ENCODE results near the gene PTPRD.

Gene PTPRD

DNA sequence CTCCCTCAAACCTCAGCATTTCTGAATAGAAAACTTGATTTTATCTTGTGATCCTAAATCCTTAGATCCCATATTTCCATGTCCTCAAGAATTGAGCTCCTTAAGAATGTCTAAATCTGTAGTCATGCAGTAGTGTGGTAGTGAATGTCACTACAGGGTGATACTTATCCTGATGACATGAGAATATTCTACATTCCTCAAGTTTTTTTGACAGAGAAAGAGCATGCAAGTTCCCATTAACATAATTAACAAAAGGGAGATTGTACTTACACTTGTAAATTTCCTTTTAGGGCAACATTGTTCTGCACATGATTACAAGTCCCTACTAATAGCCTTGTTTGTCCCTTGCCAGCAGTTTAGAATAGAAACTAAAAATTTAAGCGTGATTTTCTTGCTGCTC is 352.3 kb downstream of the PTPRD start:
- DNase-seq = no peak

DNA sequence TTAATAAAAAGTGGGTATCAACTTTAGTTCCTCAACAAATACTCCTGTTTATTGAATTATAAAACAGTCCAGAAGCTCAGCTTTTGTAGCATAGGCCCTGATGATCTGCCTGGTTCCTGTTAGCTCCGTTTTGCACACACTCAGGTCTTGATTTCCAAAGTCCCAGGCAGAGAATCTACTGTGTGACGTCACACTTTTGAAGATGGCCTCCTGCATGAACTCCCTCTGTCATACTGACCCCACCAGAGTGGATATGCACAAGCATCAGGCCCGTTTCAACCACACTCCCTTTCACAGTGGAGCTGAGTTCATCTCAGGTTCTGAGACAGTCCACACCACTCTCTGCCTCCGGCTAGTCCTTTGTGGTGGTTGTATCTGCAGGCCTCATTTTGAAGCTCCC is 353.1 kb downstream of the PTPRD start:
- DNase-seq = no peak

GRCh38 chr9:10255758-10256157 is 357.0 kb downstream of the PTPRD start:
- DNase-seq = no peak

- no peak for DNase-seq
Measured at GRCh38 chr9:10254338-10254737, 358.5 kb downstream of the PTPRD start.

DNA sequence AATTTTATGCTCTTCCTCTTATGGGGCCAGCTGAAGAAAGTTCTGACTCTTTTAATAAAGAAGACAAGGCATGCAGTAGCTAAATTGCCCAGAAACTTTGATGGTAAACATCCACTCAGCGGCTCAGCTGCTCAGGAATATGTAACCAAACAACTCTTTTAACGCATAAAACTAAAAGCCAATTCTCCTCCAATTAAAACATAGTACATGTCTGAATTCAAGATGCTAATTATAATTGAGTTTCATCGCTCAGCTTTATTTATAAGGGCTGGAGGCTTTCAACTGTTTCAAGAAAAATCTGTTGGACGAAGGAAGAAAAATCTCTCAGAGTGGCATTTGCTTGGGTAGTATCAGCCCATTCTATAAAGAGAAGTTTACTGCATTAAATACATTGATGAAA is 359.5 kb downstream of the PTPRD start:
- DNase-seq = no peak

DNA sequence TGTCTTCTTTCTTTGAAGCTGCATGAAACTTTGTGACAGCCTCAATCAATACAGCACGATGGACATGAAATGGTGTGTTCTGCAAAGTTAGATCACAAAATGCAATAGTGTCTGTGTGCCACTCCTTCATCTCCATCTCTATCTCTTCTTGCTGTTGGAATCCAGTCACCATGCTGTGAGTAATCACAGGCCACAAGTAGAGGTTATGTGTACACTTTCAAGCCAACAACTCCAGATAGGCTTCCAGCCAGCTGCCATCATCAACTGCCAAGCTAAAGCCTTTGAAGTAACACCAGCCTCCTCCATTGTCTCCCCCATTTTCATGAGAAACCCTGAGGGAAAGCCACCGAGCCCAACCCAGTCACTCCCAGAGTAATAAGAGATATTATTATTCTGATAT is 360.6 kb downstream of the PTPRD start:
- DNase-seq = no peak

DNA sequence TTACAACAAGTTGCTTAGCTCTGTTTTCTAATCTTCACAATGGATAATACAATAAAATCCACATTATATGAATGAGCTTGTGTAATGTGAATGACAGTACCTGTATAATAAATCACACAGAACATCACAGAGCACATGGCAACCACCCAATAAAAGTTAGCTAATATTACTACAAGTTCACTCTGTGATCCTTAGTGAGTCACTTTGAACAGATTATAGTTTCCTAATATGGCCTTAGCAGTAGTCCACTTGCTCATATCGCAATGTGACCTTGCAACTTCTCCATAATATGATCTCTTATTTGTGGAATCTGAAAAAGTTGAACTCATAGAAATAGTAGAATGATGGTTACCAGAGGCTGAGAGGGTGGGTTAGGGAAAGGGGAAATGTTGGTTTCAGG is 361.3 kb downstream of the PTPRD start:
- no peak for DNase-seq

DNA sequence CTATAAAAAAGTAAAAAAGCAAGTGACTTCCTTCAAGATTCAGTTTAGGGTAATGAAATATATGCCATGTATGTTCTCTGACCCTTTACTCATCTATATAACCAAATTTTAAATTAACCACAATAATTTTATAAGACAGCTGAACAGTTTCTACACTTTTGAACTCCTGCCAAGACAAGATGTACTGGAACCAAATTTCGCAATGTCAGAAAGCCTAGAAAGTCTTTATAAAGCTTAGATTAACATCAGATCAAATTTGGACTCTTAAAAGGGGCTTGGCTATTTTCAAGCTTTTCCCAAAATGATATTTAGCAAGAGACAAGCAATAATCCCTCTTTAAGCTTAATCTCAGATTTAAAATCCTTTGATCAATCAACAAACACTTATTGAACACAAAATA is 362.6 kb downstream of the PTPRD start:
- DNase-seq = no peak

DNA sequence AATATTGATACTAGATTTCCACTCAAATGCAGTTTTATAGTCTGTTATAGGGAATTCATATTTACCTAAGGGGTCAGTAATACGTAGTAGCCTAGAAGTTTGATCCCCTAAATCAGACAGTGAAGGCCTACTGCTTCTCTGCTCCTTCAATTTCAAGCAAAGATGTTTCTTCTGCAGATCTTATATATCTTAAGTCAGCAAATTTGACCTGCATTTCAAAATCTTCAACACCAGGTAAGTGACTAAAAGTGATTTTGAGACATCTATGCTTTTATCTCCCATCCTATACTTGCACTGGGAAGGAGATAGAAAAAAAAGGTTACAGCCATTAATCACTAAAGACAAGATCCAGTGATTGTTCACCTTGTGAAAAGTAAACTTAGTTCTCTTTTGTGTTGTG is 363.9 kb downstream of the PTPRD start:
- DNase-seq = no peak

GRCh38 chr9:10242255-10242654 is 370.5 kb downstream of the PTPRD start:
- no peak for DNase-seq

DNA sequence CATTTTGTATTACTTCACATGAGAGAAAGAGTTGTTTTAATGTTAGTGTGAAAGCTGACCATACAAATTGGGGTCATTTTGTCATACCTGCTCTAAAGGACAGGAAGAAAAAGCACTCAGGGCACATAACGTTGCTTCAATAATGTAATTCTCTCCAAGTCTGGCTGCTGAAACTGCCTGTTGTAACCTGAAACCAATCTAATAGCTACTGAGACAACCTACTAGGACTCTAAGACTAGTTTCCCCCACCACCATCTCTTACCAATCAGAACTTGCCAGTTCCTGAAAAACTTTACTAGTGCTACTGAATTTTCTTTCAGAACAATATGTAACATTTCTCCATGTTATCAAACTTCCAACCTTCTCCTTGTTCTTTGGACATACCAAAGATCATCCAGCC is 374.7 kb downstream of the PTPRD start:
- DNase-seq = no peak

- no peak for DNase-seq
Measured at GRCh38 chr9:10237584-10237983, 375.2 kb downstream of the PTPRD start.

DNA sequence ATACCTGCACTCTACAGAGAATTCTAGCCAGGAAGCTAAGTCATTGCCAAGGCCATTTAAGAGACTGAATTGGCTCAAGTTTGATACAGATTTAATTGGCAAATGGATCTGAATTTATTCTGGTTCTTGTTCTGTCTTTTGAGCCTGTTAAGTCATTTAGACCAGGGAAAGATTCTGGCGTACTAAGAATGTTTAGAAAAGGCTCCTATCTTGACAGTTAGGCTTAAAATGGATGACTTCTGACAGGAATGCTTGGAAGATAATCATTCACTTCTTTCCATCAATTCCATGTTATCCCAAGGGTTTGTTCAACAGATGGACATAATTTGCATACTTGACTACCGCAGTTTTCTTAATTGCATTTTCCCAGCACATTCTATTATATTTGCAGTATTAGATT is 376.6 kb downstream of the PTPRD start:
- no peak for DNase-seq

GRCh38 chr9:10235376-10235775 is 377.4 kb downstream of the PTPRD start:
- DNase-seq = no peak

- peak; percentile 26 for DNase-seq
Measured at GRCh38 chr9:10232352-10232930, 380.4 kb downstream of the PTPRD start.

GRCh38 chr9:10230512-10230911 is 382.3 kb downstream of the PTPRD start:
- no peak for DNase-seq

DNA sequence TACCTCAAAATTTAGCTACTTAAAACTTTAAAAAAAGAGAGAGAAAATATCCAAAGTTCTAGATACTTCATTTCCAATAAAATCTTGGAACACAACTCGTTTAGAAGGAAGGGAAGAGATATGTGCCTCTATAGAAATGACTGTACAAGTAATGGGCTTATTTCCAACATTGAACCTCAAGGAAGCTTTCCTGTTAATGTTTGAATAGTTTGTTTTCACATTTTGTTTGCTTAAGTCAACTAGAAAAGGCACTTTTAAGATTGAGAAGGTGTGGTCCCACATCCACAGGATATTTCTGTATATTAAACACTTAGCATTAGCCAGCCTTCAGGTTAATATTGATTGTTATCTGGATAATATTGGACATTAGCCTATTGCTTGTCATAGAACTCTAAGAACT is 384.7 kb downstream of the PTPRD start:
- no peak for DNase-seq

DNA sequence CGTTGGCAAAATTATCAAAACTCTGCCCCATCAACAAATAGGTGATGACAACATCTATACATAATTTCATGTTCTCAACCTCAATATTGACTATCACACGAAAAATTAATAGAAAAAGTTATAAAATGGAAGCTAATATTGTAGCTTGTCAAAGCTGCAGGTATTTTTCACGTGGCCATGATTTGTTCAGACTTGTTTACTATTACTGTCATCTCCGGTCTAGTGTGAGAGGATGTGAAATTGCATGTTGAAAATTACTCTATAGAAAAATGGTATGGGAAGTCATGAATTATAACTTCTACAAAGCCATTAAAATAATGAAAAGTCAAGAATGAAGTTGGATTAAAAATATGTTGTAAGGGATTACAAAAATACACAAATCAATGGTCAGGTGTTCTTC is 385.8 kb downstream of the PTPRD start:
- DNase-seq = no peak

DNA sequence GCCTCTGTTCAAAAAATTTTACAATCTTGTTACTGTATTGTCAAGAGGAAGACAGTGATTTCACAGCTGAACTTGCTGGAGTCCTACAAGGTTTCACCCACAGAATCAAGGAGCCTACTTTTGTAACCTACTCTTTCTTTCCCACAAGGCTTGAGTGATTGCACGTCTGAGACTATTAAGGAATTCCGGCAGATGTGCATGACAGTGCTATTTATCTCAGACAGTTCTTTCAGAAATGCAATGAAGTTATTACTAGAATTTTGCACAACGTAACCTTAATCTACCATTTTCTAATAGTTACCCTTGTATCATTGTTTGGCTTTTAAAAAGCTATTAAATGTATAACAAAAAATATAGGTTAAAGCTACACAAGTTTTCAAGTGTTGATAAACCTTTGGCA is 400.1 kb downstream of the PTPRD start:
- DNase-seq = no peak

DNA sequence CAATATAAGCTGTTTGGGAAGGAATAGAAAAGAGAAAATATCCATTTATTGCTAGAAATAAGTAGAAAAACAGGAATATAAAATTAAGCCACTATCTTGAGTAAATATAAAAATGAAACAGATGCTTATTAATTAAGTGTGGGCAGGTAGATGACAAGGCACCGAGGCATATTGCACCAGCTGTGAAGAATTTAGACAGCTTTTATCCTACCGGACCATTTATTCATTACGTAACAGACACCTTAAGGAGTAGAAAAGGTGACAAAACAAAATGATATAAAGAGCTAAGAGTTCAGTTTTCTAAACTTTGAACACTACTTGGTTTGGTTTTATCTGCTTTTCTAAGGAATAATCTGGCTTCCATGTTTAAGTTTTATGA is 404.1 kb downstream of the PTPRD start:
- DNase-seq = no peak

DNA sequence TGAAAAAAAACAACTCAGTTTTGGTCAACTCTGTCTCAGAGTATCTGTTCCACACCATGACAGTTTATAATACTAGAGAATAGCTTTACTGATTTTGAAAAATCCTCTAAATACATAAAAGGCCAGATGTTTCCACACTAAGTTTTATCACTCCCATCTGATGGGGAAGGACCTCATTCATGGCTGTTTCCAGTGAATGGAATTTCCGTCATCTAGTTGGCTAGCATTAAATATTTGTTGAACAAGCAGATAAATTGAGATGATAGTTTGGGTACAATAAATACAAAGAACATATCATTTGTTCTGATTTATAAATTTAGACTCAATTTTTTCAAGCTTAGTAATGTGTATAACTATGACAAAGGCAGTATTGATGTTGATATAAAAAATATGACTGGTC is 408.5 kb downstream of the PTPRD start:
- DNase-seq = no peak

GRCh38 chr9:10173561-10173960 is 439.2 kb downstream of the PTPRD start:
- no peak for DNase-seq

- DNase-seq = no peak
Measured at GRCh38 chr9:10172476-10172875, 440.3 kb downstream of the PTPRD start.

DNA sequence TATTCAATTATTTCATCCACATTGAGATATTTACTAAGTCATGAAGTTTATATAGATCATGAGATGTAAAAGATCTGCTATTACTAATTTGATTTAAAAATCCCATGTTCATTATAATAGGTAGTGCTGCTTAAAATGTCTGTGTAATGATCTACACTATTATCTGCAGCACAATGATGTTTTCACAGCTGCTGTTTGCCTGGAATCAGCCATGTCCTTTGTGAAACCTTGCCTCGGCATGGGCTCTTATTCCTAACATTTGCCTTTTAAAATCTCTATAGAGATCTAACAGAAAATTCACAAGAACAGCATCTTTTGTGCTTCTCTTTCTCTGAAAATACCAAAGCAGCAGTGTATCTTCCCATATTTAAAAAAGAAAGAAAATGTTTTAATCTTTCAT is 444.6 kb downstream of the PTPRD start:
- no peak for DNase-seq

DNA sequence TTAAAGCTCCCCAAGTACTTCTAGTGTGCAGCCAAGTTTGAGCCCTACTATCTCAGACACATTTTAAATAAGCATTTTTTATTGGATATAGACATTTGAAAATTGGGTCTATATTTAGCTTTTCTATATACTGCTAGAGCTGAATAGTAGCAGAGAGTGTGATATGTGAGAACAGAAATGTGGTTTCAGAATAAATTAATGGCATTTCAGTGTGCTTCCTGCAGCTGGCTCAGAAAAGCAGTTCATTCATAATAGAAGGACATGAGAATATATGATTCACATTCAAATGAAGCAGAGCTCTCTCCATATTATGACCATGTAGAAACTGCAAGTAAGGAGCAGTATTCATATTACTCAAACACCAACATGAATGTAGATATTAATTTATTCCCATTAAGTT is 464.0 kb downstream of the PTPRD start:
- DNase-seq = no peak

All from NCI-H1048 (cell line).